ENCODE data around the gene POU3F3. TPM values are rescaled to one million over a fixed set of nuclear protein-coding genes. Genes with fewer than 3 reads are reported as not detected.

POU3F3 gene
- total RNA-seq, 1 donor, result under 0.01 TPM

- H4K20me1 ChIP-seq (ENCODE audit: insufficient read depth, low read length), result no peaks in the 10 kb centered on the region
- H3K4me2 ChIP-seq (ENCODE audit: insufficient read depth, low read length), result no peak overlapping the region
- H3K4me1 ChIP-seq (ENCODE audit: insufficient read depth, low read length), result no peaks in the 10 kb centered on the region
- no peak overlapping the region for H3K27ac ChIP-seq (ENCODE audit: low read depth, low read length)
- H3K27me3 ChIP-seq (ENCODE audit: insufficient read depth, low read length), result no peaks in the 10 kb centered on the region
- no peaks in the 10 kb centered on the region for H3K9me3 ChIP-seq (ENCODE audit: low read depth, low read length)
- H3K4me3 ChIP-seq (ENCODE audit: insufficient read depth, low read length), result no peak overlapping the region
- no peak for DNase-seq (ENCODE audit: insufficient read length, low spot score, missing footprints)
- H3K36me3 ChIP-seq (ENCODE audit: insufficient read depth, low read length), result no peaks in the 10 kb centered on the region
- no peak overlapping the region for H2AFZ ChIP-seq (ENCODE audit: low read length)
- TF ChIP-seq, protein P1, sequence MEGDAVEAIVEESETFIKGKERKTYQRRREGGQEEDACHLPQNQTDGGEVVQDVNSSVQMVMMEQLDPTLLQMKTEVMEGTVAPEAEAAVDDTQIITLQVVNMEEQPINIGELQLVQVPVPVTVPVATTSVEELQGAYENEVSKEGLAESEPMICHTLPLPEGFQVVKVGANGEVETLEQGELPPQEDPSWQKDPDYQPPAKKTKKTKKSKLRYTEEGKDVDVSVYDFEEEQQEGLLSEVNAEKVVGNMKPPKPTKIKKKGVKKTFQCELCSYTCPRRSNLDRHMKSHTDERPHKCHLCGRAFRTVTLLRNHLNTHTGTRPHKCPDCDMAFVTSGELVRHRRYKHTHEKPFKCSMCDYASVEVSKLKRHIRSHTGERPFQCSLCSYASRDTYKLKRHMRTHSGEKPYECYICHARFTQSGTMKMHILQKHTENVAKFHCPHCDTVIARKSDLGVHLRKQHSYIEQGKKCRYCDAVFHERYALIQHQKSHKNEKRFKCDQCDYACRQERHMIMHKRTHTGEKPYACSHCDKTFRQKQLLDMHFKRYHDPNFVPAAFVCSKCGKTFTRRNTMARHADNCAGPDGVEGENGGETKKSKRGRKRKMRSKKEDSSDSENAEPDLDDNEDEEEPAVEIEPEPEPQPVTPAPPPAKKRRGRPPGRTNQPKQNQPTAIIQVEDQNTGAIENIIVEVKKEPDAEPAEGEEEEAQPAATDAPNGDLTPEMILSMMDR (IDR thresholded peaks at IDR 0.05; ENCODE audit: extremely low read depth, low read depth, low read length), result no peak
- H3K79me2 ChIP-seq (ENCODE audit: insufficient read depth, low read length), result no peaks in the 10 kb centered on the region
These were observed 36.2 kb downstream of the POU3F3 start for GRCh38 chr2:104889960-104890684.

- Histone ChIP-seq H3K79me2 (ENCODE audit: insufficient read depth, low read length) (no peaks in the 10 kb centered on the region), H3K27ac (ENCODE audit: low read depth, low read length) (no peak overlapping the region), H3K4me3 (ENCODE audit: insufficient read depth, low read length) (no peak overlapping the region), H3K27me3 (ENCODE audit: insufficient read depth, low read length) (no peaks in the 10 kb centered on the region), H3K4me2 (ENCODE audit: insufficient read depth, low read length) (no peak overlapping the region), H4K20me1 (ENCODE audit: insufficient read depth, low read length) (no peaks in the 10 kb centered on the region), H2AFZ (ENCODE audit: low read length) (no peak overlapping the region), H3K4me1 (ENCODE audit: insufficient read depth, low read length) (no peaks in the 10 kb centered on the region), H3K9me3 (ENCODE audit: low read depth, low read length) (no peaks in the 10 kb centered on the region), H3K36me3 (ENCODE audit: insufficient read depth, low read length) (no peaks in the 10 kb centered on the region)
- DNase-seq (ENCODE audit: insufficient read length, low spot score, missing footprints), result no peak
- TF ChIP-seq, protein P1 (IDR thresholded peaks at IDR 0.05; ENCODE audit: extremely low read depth, low read depth, low read length), result no peak
These were observed 36.8 kb downstream of the POU3F3 start for GRCh38 chr2:104890685-104891069.

DNA sequence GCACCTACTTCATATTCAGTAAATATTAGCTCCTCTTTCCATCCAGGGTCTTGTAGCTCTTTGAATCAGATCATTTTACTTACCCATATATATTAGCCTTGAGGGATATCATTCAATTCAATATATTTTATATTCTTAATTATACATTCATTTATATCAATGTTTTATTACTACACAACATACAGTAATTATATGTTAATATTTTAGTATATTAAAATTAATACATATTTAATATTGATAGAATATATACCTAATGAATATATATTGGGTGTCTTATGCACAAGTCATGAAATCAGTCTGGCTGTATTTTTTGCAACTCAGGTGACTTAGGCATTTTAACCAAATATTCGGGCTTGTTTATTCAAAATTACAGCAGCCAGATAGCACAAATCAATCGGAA lies 37.2 kb downstream of the POU3F3 start:
- Histone ChIP-seq H4K20me1 (ENCODE audit: insufficient read depth, low read length) (no peaks in the 10 kb centered on the region), H2AFZ (ENCODE audit: low read length) (no peak overlapping the region), H3K9me3 (ENCODE audit: low read depth, low read length) (no peaks in the 10 kb centered on the region), H3K27me3 (ENCODE audit: insufficient read depth, low read length) (no peaks in the 10 kb centered on the region), H3K36me3 (ENCODE audit: insufficient read depth, low read length) (no peaks in the 10 kb centered on the region), H3K4me2 (ENCODE audit: insufficient read depth, low read length) (no peak overlapping the region), H3K4me1 (ENCODE audit: insufficient read depth, low read length) (no peaks in the 10 kb centered on the region), H3K27ac (ENCODE audit: low read depth, low read length) (no peak overlapping the region), H3K79me2 (ENCODE audit: insufficient read depth, low read length) (no peaks in the 10 kb centered on the region), H3K4me3 (ENCODE audit: insufficient read depth, low read length) (no peak overlapping the region)
- TF ChIP-seq, protein P1 (IDR thresholded peaks at IDR 0.05; ENCODE audit: extremely low read depth, low read depth, low read length), result no peak
- no peak for DNase-seq (ENCODE audit: insufficient read length, low spot score, missing footprints)

DNA sequence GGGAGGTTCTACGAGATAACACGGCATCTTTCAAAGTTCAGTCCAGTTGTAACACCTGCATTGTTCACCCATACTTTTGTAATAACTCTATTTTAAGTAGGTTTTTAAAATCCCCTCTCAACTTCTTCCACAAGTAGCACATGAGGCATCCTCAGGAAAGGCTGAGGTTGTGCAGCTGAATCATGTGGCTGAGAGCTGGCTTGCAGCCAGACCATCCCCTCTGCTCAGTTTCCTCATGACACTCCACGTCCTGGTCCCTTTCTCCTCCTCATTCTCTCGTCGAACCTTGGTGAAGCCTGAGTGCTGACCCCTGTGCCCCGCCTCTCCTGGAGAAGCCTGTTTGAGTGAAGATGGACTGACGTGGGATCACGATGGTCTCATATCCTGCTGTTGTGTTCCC lies 42.5 kb downstream of the POU3F3 start:
- Histone ChIP-seq H2AFZ (ENCODE audit: low read length) (no peak overlapping the region), H3K79me2 (ENCODE audit: insufficient read depth, low read length) (no peaks in the 10 kb centered on the region), H3K4me1 (ENCODE audit: insufficient read depth, low read length) (no peaks in the 10 kb centered on the region), H3K27ac (ENCODE audit: low read depth, low read length) (no peak overlapping the region), H3K4me2 (ENCODE audit: insufficient read depth, low read length) (no peak overlapping the region), H3K4me3 (ENCODE audit: insufficient read depth, low read length) (no peak overlapping the region), H3K9me3 (ENCODE audit: low read depth, low read length) (no peaks in the 10 kb centered on the region), H3K36me3 (ENCODE audit: insufficient read depth, low read length) (no peaks in the 10 kb centered on the region), H3K27me3 (ENCODE audit: insufficient read depth, low read length) (no peaks in the 10 kb centered on the region), H4K20me1 (ENCODE audit: insufficient read depth, low read length) (no peaks in the 10 kb centered on the region)
- no peak for DNase-seq (ENCODE audit: insufficient read length, low spot score, missing footprints)
- TF ChIP-seq, protein P1 (IDR thresholded peaks at IDR 0.05; ENCODE audit: extremely low read depth, low read depth, low read length), result no peak
